HPDE6-E6E7 (cell line): ENCODE measurements around the gene ZNF488.

Experiments used
- DNase-seq: peaks from one replicate; pipeline ENCODE4 v3.0.0; 2011; ENCODE audit warnings: missing footprints; ENCODE audit errors: extremely low spot score

ZNF488 gene

DNA sequence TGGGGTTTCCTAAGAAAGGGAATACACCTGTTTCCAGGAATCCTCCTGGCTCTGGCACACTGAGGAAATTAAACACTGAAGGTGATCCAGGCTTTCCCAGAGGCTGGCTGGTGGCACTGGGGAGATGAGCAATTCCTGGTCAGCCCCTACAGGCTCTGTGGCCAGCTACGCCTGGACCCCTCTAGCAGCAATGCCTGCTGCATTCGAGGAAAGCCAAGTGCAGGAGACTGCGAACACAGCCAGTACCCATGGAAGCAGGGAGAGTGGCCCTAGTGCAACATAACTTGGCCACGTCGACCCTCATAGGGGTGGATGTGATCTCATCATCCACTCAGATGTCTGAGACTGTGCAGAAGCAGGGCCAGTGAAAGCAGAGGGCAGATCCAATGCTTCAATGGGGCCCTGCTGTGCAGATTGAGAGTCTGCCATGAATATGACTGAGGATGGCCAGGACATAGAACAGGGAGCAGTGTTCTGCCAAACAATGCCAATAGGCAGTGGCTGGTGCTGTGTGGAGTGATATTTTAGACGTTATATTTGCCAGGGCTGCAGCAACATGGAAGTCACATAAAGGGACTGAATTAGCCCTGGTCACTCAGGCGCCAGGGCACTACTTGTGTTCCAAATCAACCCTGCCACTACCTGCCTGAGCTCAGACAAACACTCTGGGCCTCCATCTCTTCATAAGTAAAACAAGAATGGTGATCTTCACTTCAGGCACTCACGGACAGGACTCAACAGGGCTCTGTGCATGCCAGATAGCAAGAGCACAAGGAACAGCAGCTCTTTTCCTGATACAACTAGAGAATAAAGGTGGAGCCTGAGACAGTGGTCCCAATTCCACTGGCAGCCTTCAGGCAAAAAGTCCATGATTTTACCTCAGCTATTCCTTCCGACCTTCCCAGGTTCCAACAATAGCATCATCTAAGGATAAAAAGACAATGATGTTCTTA is 2.4 kb downstream of the ZNF488 start:
- no peak for DNase-seq

DNA sequence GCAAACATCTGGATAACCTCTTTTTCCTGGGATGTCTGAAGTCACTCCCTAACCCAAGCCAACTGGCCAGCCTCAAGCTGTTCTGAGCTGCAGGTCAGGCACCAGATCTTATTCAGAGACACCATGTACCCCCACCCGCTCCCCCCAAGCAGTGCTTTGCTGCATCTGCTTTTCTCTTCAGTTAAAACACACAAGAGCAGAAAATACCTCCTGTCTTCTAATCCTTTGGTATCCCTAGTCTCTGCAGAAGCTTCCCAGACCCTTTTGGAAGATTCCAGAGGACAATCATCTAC is 3.0 kb downstream of the ZNF488 start:
- no peak for DNase-seq

DNA sequence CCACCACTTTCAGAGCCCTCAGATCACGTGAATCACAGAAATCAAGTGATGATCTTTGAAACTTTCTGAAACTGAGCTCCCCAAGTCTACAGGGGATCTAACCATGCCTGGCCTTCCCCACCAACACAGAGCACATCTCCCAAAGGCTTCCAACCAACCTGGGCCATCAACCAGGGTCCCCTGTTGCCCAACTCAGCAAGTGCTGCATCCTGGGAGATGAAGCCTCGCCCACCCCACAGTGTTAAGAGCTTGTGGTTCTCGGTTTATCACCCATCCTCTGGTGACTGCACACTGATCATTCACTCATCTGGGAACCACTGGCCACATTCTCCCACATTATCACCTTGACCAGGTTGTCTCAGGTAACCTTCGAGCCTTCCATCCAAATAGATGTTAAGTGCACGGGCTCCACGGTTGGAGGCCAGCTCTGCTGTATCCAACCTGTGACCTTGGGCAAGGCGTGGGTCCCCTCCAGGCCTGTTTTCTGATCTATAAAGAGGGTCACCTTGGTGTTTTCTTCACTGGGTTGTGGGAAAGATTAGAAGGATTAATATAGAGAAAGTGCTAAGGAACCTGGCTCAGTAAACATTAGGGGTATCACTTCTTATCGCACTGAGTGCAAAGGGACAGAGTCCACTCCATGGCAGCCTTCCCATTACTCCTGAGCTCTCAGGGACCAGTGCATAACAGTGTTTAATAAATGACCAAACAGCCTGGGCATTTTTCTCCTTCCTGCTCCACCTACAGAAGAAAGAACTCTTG is 3.6 kb downstream of the ZNF488 start:
- DNase-seq, result no peak

DNA sequence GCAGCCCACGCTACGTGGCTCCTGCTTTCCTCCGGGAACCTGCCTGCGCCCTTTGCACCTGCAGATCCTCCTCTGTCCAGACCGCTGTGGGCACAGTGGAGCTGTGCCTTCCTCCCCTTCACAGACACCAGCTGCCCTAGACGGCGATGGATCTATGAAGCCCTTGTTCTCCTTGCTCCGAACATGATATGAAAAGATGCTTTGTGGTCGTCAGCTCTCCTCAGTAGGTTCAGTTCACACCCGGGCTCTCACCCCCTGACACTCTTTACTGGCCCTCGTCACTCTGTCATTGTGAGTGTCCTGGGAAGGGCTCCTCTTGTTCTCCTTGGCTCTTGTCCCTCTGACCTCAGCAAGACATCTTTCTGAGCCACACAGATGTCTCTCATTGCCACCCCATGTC is 4.2 kb downstream of the ZNF488 start:
- DNase-seq, result no peak

DNA sequence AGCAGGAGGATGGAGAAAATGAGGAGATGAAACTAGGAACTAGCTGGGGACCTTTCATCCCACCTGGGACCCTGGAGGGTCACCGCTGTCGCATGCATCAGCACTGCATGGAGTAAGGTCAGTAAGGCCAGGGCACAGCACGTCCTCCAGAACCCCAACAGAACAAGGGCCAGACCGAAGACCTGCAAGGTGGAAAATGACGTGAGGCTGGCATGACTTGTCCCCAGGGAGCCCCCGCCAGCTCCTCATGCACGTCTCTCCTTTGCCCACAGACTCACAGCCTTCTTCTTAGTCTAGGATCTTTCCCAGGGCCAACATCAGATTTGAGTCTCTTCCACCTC is 4.7 kb downstream of the ZNF488 start:
- no peak for DNase-seq

DNA sequence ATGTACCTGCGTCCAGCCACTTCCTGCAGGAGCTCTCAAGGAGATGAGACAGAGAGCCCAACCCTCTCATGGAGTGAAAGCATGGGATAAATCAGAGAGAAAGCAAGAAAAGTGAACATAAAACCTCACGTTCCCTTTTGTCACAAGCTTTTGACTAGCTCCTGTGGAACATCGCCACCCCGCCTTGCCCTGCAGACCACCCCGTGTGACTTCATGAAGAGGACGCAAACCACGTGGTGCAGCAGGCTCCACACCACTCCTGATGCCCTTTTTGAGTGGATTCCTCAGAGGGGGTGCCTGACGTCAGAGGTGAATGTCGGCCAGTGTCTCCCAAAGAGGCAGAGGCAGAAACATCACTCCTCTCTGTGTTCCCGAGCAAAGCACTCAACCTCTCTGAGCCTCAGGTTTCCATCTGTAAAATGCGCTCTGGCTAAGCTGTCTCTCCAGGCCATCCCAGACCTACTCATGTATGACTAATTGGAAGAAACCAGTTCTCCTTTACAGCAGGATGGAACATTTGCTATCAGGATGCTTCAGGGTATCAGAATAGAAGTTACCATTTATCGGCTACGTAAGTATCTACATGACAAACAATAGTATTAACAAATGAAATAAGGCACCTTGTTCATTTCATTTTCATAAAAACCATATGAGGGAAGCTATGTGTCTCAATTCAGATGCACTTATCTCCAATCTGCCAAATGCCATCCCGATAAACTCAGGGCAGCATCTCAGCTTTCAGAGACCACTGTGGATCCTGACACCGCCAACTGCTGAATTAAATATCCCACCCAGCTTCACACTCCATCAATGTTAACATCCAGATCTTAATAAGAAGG is 5.3 kb downstream of the ZNF488 start:
- DNase-seq, result no peak

DNA sequence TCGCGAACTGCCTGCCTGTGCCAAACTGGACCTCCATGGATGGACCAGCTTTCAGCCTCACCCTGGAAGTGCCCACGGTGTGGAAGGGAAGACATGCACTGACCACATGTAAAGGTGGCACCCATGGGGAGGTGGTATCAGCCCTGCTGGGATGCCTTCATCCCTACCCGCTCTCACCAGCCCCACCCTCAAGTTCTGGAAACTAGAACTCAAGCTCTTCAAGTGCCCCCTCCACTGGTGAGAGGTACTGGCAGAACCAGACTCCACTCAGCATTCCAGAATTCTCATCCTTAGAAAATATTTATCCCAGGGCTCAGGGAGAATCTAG is 5.9 kb downstream of the ZNF488 start:
- DNase-seq, result no peak

DNA sequence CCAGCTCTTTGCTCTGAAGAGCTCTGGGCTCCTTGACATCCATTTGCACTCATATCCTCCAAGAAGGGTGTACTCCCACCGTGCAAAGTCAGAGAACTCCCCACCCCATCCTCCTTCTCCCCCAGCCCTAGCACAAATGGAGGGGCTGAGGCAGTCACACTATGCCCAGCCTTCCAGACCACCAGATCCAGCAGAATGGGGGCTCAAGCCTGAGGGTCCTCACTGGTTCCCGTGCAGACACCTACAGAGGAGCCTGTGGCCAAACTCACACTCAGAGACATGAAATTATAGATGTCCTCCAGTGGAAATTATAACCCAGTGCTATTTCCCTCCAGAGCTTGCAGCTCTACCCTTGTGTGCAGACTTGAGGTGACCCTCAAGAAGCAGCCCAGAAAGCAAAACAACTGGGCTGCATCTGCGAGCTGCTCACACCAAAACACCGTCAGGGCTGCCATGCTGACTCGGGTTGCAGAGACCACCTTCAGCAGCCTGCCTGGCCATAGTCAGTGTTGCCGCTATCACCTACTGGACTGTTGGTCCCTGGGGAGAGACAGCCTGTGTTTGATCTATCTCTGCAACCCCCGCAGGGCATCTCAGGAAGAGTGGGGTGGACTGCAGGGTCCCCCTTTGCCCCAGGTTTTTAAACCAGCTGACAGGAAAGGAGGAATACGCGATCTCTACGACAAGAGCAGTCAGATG is 7.4 kb downstream of the ZNF488 start:
- no peak for DNase-seq

DNA sequence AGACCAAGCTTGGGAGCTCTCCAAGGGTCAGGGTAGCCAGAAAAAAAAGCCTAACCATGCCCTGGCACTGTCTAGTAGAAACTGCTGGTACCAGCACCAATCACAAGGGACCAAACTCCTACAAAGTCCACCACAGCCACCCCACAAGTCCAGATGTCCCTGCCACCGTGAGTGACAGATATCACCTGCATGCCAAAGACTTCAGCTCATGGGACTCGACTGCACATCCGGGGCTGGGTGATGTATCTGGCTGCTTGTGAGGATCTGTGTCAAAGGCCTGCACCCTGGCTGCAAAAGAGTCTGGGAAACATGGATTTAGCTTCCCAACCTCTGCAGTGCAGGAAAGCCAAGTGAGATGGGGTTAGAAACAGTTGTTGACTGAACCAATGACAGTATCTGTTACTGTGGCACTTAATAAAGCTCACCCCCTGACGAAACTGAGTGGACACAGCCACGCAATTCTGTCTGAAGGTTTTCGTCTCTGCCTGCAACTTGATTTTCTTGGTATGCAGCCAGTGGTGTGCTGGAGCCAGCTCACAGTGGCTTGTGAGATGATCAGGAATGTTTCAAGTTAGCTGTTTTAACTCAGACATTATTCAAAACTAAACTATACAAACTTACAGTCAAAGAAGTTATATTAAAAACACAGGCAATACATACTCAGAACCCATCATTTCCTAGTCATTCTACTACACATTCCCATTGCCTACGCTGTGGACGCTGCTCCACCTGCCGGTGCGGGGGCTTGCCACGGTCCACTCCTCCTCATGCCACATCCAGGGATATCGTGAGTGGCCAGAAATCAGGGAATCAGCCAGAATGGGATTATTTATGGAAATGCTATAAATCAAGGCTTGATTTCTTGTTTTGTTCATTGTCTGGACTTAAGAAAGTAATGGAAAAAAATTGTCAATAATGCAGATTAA is 9.2 kb downstream of the ZNF488 start:
- DNase-seq, result no peak

DNA sequence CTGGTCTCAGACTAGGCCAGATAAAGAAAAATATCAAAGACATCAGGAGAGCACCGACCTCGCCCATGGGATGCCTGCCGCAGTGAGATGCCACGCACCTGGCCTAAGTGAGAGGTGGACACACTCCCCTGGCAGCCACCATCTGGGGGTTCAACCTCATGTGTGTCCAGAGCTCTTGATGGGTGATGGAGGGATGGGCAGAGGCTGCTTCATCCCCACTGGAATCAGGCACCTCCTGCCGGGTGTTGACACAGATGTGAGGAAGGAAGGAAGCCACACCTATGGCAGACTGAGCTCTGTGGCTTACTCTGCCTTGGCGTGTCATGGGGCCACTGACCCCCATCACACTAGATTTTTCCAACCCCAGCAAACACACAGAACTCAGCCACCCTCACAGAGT is 11.4 kb downstream of the ZNF488 start:
- no peak for DNase-seq

DNA sequence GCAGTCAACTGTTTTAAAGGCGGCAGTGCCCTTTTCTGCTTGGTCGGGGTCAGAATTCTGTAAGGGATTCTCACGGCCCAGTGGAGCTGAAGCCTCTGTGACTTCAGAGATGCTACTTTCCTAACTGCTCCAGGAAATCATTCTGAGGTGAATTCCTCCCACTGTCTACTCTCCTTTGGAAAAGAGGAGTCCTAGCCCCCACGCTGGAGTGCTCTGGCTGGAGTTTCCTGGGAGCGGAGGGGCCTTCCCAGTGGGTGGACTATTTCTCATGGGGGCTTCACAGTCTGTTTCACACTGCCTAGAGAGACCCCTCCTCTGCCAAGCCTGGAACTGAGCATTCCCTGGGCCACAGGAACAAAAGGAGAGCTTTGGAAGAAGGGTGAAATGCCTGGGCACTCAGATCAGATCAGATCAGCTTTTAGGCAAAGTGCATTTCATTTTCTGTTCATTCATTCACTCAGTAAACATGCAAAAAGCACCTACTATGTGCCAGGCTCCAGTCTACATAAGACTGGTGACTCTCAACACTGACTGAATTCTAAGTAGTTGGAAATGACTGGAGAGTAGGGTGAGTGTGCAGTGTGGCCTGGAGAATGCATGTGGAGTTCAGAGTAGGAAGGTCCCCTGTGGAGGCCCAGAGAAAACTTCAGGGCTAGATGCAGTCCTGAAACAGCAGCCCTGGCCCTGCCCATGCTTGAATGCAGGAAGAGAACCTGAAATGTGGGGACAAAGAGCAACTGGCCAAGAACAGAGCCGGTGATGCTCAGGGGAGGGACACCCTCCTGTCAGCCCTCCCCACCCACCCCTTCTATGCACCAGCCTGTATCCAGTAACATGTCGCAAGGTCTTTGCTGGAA is 12.2 kb downstream of the ZNF488 start:
- no peak for DNase-seq

DNA sequence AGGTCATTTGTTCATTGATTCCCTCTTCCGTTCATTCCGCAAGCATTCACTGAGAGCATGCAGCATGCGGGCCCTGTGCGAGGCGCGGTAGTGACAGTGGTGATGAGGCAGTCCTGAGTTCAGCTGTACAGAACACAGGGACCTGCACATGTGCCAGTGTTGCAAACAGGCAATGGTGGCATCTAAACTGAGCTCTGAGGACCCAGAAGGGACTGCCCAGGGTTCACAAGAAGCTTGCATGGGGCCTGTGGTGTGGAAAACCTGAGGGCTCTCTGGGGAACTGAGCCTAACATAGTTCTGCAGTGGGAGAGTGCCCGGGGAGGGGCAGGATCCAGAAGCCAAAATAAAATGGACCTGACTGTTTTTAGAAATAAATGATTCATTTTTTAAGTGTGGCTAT is 13.2 kb downstream of the ZNF488 start:
- no peak for DNase-seq

DNA sequence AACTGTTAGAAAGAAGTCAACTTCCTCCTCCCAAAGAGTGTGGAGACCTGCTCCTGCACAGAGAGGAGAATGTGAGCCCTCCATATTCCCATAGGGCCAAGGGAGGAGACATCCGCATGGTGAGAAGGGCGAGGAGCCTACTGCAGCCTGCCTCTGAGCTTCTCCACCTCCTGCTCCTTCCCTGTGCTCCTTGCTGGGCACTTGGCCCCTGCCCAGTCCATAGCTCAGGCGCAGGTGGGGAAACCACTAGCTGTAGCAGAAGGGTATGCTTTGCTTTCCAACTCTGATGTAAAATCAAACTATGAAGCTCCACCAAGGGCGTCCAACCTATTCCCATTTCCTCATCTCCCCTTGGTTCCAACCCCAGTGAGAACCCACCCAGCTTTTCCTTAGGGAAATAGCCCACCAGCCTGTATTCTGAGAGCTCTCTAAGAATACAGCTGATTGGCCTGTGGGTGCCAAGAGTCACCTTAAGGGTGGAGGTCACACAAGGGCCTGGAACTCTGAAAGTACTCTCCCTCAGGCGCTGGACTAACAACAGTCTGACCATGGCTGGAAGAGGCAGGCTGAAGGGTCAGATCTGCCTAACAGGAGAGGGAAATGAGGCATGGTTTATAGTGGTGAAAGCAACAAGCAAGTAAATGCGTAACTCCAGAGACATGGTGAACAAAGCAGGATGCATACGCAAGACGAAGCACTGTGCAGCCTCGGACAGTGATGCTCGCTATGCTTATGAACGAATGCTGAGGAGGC is 13.9 kb downstream of the ZNF488 start:
- DNase-seq, result no peak

DNA sequence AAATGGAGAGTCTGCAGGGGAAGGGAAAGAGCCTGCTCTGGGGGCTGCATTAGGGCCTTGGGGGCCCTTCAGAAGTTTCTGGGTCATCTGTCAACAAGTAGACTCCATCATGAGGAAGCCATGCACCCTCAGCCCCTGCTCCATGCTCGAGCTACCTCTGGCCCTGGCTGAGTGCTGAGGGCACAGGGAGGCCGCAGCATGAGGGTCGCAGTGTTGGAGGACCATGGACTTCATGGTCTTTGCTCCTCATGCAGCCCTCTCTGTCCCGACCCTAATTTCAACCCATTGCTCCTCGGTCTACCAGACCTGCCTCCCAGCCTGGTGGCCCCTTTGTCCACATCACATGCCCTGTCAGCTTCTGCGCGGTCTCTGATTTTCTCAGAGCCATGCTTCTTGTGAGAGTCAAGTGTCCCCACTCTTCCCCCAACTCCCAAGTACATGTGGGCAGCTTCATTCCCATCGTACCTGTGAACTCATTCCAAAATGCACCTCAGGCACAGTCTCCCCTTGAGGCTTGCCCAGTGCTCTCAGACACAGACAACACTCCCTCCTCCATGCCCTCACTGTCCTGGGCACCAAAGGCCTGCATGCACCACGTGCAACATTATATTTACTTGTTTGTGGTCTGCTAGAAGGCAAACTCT is 14.7 kb downstream of the ZNF488 start:
- no peak for DNase-seq

DNA sequence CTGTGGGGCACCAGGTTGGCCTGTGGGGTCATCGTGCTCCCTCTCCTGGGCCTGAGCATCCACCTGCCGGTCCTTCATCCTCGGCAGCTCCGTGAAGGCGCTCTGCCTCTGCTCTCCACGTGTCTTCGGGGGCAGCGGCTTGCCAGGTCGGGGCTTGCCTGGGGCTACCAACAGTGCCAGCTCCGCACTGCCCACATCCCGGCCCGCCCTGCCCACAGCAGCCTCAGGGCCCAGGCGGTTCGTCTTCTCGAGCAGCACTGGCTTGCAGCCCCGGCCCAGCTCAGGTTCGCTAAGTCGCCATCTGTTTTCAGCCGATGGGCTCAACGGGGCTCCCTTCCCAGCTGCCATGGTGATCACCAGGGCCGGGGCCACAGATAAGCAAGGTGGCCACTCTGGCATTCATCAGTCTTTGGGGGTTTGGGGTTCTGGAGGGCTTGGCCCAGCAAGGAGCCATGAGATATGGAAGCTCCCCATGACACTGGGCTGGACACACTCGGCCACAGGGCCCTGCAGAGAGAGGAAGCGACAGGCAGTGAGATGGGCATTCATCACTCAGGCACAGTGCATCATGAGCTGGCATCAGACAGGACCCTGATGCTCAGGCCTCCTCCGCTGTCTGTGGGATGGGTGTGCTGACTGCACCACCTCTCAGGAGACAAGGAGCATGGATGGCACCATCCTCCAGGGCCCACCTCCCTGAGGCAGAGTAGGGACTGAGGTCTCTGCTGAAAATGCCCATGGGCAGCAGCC is 15.5 kb downstream of the ZNF488 start:
- no peak for DNase-seq

DNA sequence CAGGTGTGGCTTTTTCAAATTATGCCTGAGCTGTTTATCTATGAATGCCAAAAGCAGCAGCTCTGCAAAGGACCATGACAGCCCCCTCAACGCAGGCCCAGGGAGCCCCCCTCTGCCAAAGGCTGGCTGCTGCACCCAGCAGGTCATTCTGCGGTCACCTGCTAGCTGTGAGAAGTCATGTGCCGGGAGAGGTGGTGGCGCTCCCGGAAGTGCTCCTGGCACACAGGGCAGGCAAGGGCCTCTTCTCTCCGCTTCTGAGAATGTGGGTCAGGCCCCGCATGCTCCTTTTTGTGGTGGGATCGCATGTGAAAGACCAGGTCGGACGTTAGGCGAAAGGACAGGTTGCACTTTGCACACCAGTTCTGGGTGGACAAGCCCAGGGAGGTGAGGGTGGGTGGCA is 16.4 kb downstream of the ZNF488 start:
- DNase-seq, result no peak

DNA sequence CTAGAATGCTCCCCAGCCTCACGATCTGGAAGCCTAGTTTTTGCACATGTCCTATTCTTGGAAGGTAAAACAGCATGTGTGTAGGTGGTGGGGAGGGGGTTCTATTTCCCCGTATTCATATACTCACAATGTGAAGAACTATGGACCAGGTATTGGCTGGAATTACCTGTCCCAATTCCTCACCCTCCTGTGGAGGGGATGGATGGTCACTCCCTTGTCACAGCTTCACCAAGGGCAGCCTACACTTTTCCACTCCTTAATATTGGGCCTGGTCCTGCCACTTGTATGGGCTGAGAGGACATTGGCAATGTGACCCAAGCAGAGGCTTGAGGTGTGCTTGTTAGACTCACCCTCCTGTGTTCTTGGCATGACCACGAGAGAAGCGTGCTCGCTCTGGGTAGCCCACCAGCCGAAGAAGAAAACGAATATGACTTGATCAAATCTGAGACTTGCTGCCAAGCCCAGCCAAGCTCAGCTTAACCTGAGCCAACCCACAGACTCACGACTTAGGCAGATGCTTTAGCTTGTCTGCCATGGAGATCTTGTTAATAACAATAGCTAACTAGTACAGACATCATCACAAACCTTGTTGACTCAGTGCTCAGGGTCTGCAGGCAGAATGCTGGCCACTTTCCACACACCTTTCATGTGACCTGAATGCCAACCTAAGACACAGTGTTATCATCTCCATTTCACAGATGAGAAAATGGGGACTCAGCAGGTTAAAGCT is 17.2 kb downstream of the ZNF488 start:
- DNase-seq, result no peak
